Effector memory CD8-positive, alpha-beta T cell (primary cell): ENCODE measurements around the gene ELAPOR1.
A peak's percentile ranks its signal among the peaks of the same experiment; 100 is the strongest.

Experiments used
- ATAC-seq: fragments of 150-1000 bp; cut with Tn5 transposase; replicated peaks from 2 replicates; pipeline ENCODE4 v1.10.0; 2021; ENCODE audit warnings: mild to moderate bottlenecking, moderate library complexity
- DNase-seq, 3 experiments: peaks; one replicate each; pipeline ENCODE4 v3.0.0; 2021
- H3K27ac Mint-ChIP-seq, 2 donors: one replicate each; pipeline ENCODE4 v1.8.0; 2022; ENCODE audit warnings: mild to moderate bottlenecking in 2 of 2, mixed read lengths in 2 of 2, moderate library complexity in 2 of 2
- H3K27me3 Mint-ChIP-seq, 2 donors: one replicate each; pipeline ENCODE4 v1.8.0; 2022; ENCODE audit warnings: mixed read lengths in 2 of 2
- H3K36me3 Mint-ChIP-seq: one replicate; pipeline ENCODE4 v1.8.0; 2022; ENCODE audit warnings: mild to moderate bottlenecking, moderate library complexity, mixed read lengths; ENCODE audit not compliant: insufficient read depth
- H3K4me1 Mint-ChIP-seq, 2 donors: one replicate each; pipeline ENCODE4 v1.8.0; 2022; ENCODE audit warnings: low read depth in 2 of 2, mixed read lengths in 2 of 2
- H3K4me3 Mint-ChIP-seq, 2 donors: one replicate each; pipeline ENCODE4 v1.8.0; 2022; ENCODE audit warnings: mild to moderate bottlenecking in 2 of 2, mixed read lengths in 2 of 2, moderate library complexity in 2 of 2
- H3K9me3 Mint-ChIP-seq, 2 donors: one replicate each; pipeline ENCODE4 v1.8.0; 2022; ENCODE audit warnings: mixed read lengths in 2 of 2
- total RNA-seq, 9 experiments: gene quantifications; one replicate each; lab custom pipeline; 2026; lab: John Stamatoyannopoulos, UW

ELAPOR1 gene, protein sequence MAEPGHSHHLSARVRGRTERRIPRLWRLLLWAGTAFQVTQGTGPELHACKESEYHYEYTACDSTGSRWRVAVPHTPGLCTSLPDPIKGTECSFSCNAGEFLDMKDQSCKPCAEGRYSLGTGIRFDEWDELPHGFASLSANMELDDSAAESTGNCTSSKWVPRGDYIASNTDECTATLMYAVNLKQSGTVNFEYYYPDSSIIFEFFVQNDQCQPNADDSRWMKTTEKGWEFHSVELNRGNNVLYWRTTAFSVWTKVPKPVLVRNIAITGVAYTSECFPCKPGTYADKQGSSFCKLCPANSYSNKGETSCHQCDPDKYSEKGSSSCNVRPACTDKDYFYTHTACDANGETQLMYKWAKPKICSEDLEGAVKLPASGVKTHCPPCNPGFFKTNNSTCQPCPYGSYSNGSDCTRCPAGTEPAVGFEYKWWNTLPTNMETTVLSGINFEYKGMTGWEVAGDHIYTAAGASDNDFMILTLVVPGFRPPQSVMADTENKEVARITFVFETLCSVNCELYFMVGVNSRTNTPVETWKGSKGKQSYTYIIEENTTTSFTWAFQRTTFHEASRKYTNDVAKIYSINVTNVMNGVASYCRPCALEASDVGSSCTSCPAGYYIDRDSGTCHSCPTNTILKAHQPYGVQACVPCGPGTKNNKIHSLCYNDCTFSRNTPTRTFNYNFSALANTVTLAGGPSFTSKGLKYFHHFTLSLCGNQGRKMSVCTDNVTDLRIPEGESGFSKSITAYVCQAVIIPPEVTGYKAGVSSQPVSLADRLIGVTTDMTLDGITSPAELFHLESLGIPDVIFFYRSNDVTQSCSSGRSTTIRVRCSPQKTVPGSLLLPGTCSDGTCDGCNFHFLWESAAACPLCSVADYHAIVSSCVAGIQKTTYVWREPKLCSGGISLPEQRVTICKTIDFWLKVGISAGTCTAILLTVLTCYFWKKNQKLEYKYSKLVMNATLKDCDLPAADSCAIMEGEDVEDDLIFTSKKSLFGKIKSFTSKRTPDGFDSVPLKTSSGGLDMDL
- 20.8 to 40.7 (median 29.9) reads per million in 9 experiments for total RNA-seq

DNA sequence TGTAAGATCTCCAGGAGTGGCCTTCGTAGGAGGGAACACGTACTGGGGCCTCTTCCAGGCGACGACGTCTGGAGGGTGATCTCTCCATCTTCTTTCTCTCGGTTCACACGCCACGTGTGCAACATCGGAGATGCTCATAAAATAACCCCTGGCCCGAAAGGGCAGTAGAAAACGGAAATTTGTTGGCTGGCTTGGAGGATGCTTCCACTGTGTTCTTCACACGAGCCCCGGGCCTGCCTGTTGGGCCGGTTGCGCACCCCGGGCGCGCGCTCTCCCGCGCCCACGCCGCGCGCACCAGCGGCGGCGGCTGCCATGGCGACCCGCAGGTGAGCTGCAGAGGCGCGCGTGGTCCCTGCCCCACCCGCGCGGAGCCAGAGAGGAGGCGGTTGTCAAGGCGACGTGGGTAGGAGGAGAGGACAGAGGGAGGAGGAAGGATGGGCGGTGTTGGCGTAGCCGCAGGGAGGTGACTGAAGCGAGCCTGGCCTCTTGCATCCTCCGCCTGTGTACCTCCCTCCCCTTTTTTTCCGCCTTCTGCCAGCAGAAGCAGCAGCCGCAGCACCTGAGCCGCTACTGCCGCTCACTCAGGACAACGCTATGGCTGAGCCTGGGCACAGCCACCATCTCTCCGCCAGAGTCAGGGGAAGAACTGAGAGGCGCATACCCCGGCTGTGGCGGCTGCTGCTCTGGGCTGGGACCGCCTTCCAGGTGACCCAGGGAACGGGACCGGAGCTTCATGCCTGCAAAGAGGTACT, at the start of gene ELAPOR1:
TSS of gene ELAPOR1 (plus strand) at position 526 of the 752 bp plus-strand sequence. CDS start at position 595, 69 bp downstream.
- no peaks in the 10 kb centered on the region for H3K9me3 Mint-ChIP-seq
- peak within 1 kb of the TSS; percentile 97 to 98 for H3K4me3 Mint-ChIP-seq
- peaks cover 0 to 14% of the 10 kb centered on the region in 2 donors for H3K27me3 Mint-ChIP-seq
- DNase-seq, result peak; percentile 81 to 89 (median 86)
- peak; percentile 90 for ATAC-seq
- peak within 1 kb of the TSS; percentile 99 to 100 for H3K27ac Mint-ChIP-seq
- peaks cover 30% of the 10 kb centered on the region for H3K36me3 Mint-ChIP-seq
- H3K4me1 Mint-ChIP-seq, result peaks cover 18 to 27% of the 10 kb centered on the region in 2 donors

DNA sequence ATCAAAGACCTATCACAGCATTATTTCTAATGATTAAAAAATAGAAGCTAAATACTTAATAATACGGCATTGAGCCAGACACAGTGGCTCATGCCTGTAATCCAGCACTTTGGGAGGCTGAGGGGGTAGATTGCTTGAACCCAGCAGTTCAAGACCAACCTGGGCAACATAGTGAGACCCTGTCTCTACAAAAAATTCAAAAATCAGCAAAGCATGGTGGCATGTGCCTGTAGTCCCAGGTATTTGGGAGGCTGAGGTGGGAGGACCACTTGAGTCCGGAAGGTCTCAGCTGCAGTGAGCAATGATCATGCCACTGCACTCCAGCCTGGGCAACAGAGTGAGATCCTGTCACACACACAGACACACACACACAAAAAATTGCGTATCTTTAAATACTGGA, 48.8 kb upstream of the ELAPOR1 start:
- DNase-seq (no peak), ATAC-seq (no peak)
- no peaks in the 10 kb centered on the region for H3K27me3 Mint-ChIP-seq
- H3K9me3 Mint-ChIP-seq, result no peaks in the 10 kb centered on the region
- H3K4me1 Mint-ChIP-seq, result no peaks in the 10 kb centered on the region
- H3K27ac Mint-ChIP-seq, result peak overlapping the region in 1 of 2 donors; percentile 77
- H3K4me3 Mint-ChIP-seq, result no peak overlapping the region
- peaks cover 35% of the 10 kb centered on the region for H3K36me3 Mint-ChIP-seq

DNA sequence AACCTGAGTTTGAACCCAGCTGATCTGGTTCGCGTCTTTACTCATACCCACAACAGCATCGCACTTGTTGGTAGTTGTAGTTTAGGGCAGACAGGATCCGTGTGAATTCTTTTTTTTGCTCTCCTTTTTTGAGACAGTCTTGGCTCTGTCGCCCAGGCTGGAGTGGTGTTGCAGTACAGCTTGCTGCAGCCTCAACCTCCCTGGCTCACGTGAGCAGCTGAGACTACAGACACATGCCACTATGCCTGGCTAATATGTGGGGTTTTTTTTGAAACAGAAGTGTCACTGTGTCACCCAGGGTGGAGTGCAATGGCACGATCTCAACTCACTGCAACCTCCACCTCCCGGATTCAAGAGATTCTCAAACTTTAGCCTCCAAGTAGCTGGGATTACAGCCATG, 46.0 kb upstream of the ELAPOR1 start:
- DNase-seq, result no peak
- no peaks in the 10 kb centered on the region for H3K9me3 Mint-ChIP-seq
- ATAC-seq, result no peak
- no peak overlapping the region for H3K27ac Mint-ChIP-seq
- H3K27me3 Mint-ChIP-seq, result no peaks in the 10 kb centered on the region
- peaks cover 46% of the 10 kb centered on the region for H3K36me3 Mint-ChIP-seq
- H3K4me1 Mint-ChIP-seq, result peaks cover 2 to 4% of the 10 kb centered on the region in 2 donors
- H3K4me3 Mint-ChIP-seq, result no peak overlapping the region

DNA sequence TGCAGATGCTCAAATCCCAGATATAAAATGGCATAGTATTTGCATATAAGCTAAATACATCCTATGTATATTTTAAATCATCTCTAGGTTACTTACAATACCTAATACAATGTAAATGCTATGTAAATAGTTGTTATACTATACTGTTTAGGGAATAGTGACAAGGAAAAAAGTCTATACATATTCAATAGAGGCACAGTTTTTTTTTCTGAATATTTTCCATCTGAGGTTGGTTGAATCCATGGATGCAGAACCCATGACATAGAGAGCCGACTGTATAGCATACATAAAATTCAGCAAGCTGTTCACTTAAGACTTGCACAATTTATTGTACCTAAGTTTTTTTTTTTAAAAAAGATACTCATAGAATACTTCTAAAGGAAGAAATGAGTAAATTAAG, 44.6 kb upstream of the ELAPOR1 start:
- no peak overlapping the region for H3K4me3 Mint-ChIP-seq
- H3K36me3 Mint-ChIP-seq, result peaks cover 44% of the 10 kb centered on the region
- no peaks in the 10 kb centered on the region for H3K9me3 Mint-ChIP-seq
- no peaks in the 10 kb centered on the region for H3K27me3 Mint-ChIP-seq
- no peak overlapping the region for H3K27ac Mint-ChIP-seq
- ATAC-seq (no peak), DNase-seq (no peak)
- H3K4me1 Mint-ChIP-seq, result peaks cover 3 to 5% of the 10 kb centered on the region in 2 donors

DNA sequence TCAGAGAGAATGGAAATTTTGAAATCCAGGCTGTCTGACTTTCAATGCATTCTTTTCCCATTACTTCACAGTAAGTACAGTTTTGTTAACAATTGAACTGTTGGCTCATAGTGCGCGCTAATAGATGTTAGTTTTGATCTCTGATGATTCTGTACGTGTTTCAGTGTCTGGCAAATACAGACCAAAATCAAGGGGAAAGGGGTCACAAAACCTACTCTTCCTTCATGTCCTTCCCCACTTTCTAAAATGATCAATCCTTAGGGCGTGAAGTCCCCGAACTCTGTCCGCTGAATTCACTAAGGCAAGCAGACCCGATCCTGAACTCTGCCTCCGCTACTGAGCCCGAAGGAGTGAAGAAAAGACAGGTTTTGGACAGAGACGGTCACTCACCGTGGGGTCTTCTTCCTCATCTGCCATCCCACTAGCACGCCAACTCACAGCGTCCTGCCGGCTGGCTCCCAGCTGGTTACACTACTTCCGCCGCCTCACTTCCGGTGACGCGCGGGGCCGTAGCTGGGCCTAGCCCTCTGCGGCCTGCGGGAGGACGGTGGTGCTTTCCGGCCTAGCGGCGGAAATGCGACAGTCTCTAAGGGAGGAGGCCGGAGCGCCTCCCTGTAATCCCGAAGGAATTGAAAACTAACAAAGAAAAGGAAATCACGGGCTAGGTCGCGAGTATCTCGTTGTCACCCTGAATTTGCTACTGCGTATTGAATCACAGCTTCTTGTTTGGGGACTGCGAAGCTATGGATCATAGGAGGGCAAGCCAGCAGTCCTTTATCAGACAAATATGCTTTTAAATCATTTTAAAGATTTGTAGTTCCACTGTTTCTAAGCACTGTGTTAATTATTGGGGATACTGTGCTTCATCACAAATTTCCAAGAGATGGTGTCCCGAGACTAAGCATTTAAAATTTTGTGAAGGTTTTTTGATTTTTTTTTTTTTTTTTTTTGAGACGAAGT, 38.1 kb upstream of the ELAPOR1 start, which contains the start of gene TAF13:
TSS of gene TAF13 (minus strand) at position 473 of the 960 bp plus-strand sequence. CDS start at position 417, 56 bp downstream.
- Mint-ChIP-seq H3K4me1 (peaks cover 7 to 19% of the 10 kb centered on the region in 2 donors), H3K36me3 (peaks cover 26% of the 10 kb centered on the region), H3K9me3 (no peaks in the 10 kb centered on the region)

DNA sequence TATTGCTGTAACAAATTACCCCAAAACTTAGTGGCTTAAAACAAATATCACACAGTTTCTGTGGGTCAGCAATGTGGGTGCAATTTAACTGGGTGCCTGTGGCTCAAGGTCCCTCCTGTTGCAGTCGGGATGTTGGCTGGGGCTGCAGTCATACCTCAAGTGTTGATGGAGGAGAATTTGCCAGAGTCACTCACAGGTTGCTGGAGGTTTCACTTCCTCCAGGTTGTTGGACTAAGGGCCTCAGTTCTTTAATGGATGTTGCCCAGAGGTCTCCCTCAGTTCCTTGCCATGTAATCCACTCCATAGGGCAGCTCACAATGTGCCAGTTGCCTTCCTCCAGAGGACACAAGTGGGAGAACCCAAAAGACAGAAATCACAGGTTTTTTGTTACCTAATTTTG, 35.6 kb upstream of the ELAPOR1 start:
- Mint-ChIP-seq H3K4me3 (no peak overlapping the region), H3K4me1 (peaks cover 6 to 19% of the 10 kb centered on the region in 2 donors), H3K9me3 (no peaks in the 10 kb centered on the region), H3K36me3 (peaks cover 12% of the 10 kb centered on the region), H3K27ac (no peak overlapping the region), H3K27me3 (no peaks in the 10 kb centered on the region)
- DNase-seq (no peak), ATAC-seq (no peak)

More for the DNA sequence above, 38.1 kb upstream of the ELAPOR1 start, which contains the start of gene TAF13:
- peak within 1 kb of the TSS; percentile 99 to 100 for H3K27ac Mint-ChIP-seq
- peak; percentile 75 to 78 (median 76) for DNase-seq
- no peaks in the 10 kb centered on the region for H3K27me3 Mint-ChIP-seq
- H3K4me3 Mint-ChIP-seq, result peak within 1 kb of the TSS; percentile 98
- ATAC-seq, result peak; percentile 99

DNA sequence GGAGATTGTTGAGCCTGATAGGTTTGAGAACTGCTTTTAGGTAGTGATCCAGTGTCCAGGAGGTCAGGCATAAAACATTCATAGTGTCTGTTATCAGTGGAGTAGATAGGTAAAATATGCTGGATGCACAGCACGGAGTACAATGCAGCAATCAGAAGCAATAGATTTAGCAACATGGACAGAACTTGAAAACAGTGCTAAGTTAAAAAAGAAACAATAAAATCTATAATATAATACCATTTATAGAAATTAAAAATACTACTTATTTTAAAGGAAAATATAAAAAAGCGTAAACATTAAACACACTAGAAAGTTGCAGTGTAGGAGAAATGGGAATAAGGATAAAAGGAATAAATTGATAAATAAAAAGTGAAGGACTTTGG, 34.7 kb upstream of the ELAPOR1 start:
- no peaks in the 10 kb centered on the region for H3K9me3 Mint-ChIP-seq
- peaks cover 6 to 18% of the 10 kb centered on the region in 2 donors for H3K4me1 Mint-ChIP-seq
- no peak overlapping the region for H3K4me3 Mint-ChIP-seq
- no peaks in the 10 kb centered on the region for H3K27me3 Mint-ChIP-seq
- ATAC-seq, result no peak
- DNase-seq, result no peak
- H3K27ac Mint-ChIP-seq, result no peak overlapping the region
- peaks cover 5% of the 10 kb centered on the region for H3K36me3 Mint-ChIP-seq

DNA sequence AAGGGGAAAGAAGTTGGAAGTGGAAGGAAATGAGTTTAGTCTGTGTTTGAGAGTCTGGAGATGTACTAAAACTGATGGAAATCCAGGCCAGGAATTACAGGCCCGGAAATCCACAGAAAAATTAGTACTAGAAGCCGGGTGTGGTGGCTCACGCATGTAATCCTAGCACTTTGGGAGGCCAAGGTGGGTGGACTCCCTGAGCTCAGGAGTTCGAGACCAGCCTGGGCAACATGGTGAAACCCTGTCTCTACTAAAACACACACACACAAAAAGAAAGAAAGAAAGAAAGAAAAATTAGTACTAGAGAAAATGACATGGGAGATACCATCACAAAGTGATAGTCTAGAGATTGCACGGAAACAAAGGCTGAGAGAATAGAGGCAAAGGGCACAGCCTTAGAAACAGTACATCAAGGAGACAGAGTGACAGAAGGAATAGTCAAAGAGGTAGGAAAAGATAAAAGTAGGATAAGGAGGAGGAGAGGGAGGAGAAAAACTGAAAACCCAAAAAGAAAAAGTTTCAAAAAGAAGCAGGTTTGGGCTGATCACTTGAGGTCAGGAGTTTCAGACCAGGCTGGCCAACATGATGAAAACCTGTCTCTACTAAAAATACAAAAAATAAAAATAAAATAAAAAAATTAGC, 33.4 kb upstream of the ELAPOR1 start:
- no peak overlapping the region for H3K27ac Mint-ChIP-seq
- H3K4me1 Mint-ChIP-seq, result peaks cover 5 to 6% of the 10 kb centered on the region in 2 donors
- no peak for ATAC-seq
- H3K36me3 Mint-ChIP-seq, result peaks cover 5% of the 10 kb centered on the region
- no peaks in the 10 kb centered on the region for H3K27me3 Mint-ChIP-seq
- DNase-seq, result no peak
- H3K9me3 Mint-ChIP-seq, result no peaks in the 10 kb centered on the region
- no peak overlapping the region for H3K4me3 Mint-ChIP-seq

DNA sequence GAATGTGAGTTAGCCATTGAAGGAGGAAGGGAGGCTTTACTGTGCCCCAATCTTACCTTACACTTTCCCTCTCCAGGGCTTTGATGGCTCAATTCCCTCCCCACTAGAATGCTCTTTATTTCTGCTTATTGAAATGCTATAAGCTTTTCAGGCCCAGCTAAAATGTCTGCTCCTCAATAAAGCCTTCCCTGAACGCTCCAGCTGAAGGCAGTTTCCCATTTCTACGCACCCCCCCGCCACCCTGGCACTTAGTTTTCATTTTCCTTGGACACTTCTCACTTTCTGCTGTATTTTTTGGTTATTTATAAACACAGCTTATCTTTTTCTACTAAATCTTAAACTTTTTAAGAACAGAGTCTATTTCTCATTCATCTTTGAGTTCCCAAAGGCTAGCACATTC, 30.4 kb upstream of the ELAPOR1 start:
- ATAC-seq (no peak), DNase-seq (no peak)
- H3K9me3 Mint-ChIP-seq, result no peaks in the 10 kb centered on the region
- no peak overlapping the region for H3K27ac Mint-ChIP-seq
- H3K36me3 Mint-ChIP-seq, result no peaks in the 10 kb centered on the region
- H3K27me3 Mint-ChIP-seq, result no peaks in the 10 kb centered on the region
- H3K4me1 Mint-ChIP-seq, result no peaks in the 10 kb centered on the region
- H3K4me3 Mint-ChIP-seq, result no peak overlapping the region

DNA sequence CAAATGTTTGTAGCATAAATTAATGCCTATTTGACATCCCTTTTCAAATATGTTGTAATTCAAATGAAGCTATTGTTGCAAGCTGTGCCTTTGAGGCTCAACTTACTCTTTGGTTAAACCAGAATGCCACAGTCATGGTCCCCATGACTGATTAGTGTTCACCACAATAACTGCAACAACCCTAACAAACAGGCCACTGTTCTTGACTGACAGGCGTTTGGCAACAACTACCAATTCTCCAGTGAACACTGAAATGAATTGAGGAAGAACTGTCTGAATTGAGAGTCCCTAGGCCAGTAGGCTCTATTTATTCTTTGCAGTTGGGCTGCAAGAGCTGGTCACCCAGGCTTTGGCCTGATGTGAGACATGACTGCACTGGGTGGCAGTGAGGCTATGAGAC, 30.0 kb upstream of the ELAPOR1 start:
- DNase-seq, result no peak
- H3K9me3 Mint-ChIP-seq, result no peaks in the 10 kb centered on the region
- no peak for ATAC-seq
- H3K27ac Mint-ChIP-seq, result no peak overlapping the region
- no peaks in the 10 kb centered on the region for H3K4me1 Mint-ChIP-seq
- H3K27me3 Mint-ChIP-seq, result no peaks in the 10 kb centered on the region
- H3K36me3 Mint-ChIP-seq, result no peaks in the 10 kb centered on the region
- no peak overlapping the region for H3K4me3 Mint-ChIP-seq

DNA sequence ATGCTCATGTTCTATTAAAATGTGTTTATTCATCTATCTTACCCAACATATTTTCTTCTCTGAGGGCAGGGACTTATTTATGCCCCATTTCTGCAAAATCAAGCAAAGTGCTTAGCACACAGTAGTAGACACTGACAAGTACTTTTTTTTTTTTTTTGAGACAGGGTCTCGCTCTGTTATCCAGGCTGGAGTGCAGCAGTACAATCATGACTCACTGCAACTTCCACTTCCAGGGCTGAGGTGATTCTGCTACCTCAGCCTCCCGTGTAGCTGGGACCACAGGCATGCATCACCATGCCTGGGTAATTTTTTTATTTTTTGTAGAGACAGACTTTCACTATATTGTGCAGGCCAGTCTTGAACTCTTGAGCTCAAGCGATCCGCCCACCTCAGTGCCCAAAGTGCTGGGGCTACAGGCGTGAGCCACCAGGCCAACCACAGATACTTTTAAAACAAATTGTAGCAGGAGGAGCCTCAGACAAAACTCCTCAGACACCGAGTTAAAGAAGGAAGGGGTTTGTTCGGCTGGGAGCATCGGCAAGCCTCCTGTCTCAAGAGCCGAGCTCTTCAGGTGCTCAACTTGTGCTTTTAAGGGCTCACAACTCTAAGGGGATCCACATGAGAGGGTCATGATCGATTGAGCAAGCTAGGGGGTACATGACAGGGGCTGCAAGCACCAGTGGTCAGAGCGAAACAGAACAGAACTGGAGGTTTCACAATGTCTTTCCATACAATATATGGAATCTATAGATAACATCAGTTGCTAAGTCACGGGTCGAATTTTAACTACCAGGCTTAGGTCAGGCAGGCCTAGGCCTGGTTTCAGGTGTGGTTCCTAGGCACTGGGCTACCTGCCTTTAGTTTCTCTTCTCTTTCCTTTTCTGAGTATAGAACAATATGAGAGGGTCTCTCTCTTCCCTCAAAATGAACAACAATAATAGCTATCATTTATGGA, 29.1 kb upstream of the ELAPOR1 start:
- no peaks in the 10 kb centered on the region for H3K4me1 Mint-ChIP-seq
- no peaks in the 10 kb centered on the region for H3K9me3 Mint-ChIP-seq

More for the DNA sequence above, 29.1 kb upstream of the ELAPOR1 start:
- no peaks in the 10 kb centered on the region for H3K27me3 Mint-ChIP-seq
- no peak overlapping the region for H3K27ac Mint-ChIP-seq
- peaks cover 6% of the 10 kb centered on the region for H3K36me3 Mint-ChIP-seq
- H3K4me3 Mint-ChIP-seq, result no peak overlapping the region
- ATAC-seq, result no peak
- no peak for DNase-seq
